Keratinocyte (primary cell): ENCODE data around the gene ZMIZ1. TPM values are rescaled to one million over a fixed set of nuclear protein-coding genes. Genes with fewer than 3 reads are reported as not detected.

Experiments used
- DNase-seq: peaks from one replicate; pipeline ENCODE4 v3.0.0-alpha.2; 2011; ENCODE audit warnings: low read depth, missing footprints, low spot score
- FAIRE-seq: peaks from 2 replicates; lab custom pipeline; 2011; peaks lifted over from hg19 to GRCh38; lab: Jason Lieb, UNC
- H2AFZ ChIP-seq: 2 replicates; pipeline ENCODE4 v1.6.0; 2012; ENCODE audit warnings: low read length, control low read depth, inconsistent platforms; ENCODE audit not compliant: control insufficient read depth
- H3K27ac ChIP-seq: 2 replicates; pipeline ENCODE4 v1.5.1; 2011; ENCODE audit warnings: low read length; ENCODE audit not compliant: control insufficient read depth, insufficient read depth
- H3K27me3 ChIP-seq: 3 replicates; pipeline ENCODE4 v1.6.0; 2011; ENCODE audit warnings: low read length; ENCODE audit not compliant: control insufficient read depth, insufficient read depth; ENCODE audit errors: extremely low read depth
- H3K36me3 ChIP-seq, 2 experiments: 2 replicates in 1 of 2; 3 replicates in 1 of 2; pipeline ENCODE4 v1.5.1; 2011; ENCODE audit warnings: low read length in 2 of 2, mild to moderate bottlenecking in 1 of 2; ENCODE audit not compliant: control insufficient read depth in 2 of 2, insufficient read depth in 2 of 2; ENCODE audit errors: extremely low read depth in 1 of 2
- H3K4me1 ChIP-seq: 3 replicates; pipeline ENCODE4 v1.5.1; 2011; ENCODE audit warnings: low read length; ENCODE audit not compliant: control insufficient read depth, insufficient read depth; ENCODE audit errors: extremely low read depth
- H3K4me2 ChIP-seq: 3 replicates; pipeline ENCODE4 v1.6.0; 2011; ENCODE audit warnings: low read depth, low read length; ENCODE audit not compliant: control insufficient read depth, insufficient read depth; ENCODE audit errors: extremely low read depth
- H3K4me3 ChIP-seq, 3 experiments: fragments of 200-600 bp in 1 of 3; sonication (generic) in 1 of 3; 2 replicates in 2 of 3; 3 replicates in 1 of 3; pipeline ENCODE4 v1.5.1; 2011 to 2016; ENCODE audit warnings: low read length in 3 of 3, mild to moderate bottlenecking in 3 of 3, control low read depth in 2 of 3, inconsistent platforms in 1 of 3, low read depth in 1 of 3, mixed read lengths in 1 of 3, mixed run types in 1 of 3, moderate library complexity in 1 of 3; ENCODE audit not compliant: control insufficient read depth in 2 of 3, insufficient read depth in 2 of 3; ENCODE audit errors: extremely low read depth in 1 of 3
- H3K79me2 ChIP-seq: 2 replicates; pipeline ENCODE4 v1.6.0; 2012; ENCODE audit warnings: low read length; ENCODE audit not compliant: control insufficient read depth, insufficient read depth
- H3K9ac ChIP-seq: 3 replicates; pipeline ENCODE4 v1.6.0; 2011; ENCODE audit warnings: low read length; ENCODE audit not compliant: control insufficient read depth, insufficient read depth; ENCODE audit errors: extremely low read depth
- H3K9me1 ChIP-seq: 3 replicates; pipeline ENCODE4 v1.6.0; 2011; ENCODE audit warnings: low read length; ENCODE audit not compliant: control insufficient read depth, insufficient read depth; ENCODE audit errors: extremely low read depth
- H3K9me3 ChIP-seq: 2 replicates; pipeline ENCODE4 v1.5.1; 2012; ENCODE audit warnings: low read depth, low read length; ENCODE audit not compliant: control insufficient read depth
- H4K20me1 ChIP-seq: 3 replicates; pipeline ENCODE4 v1.6.0; 2011; ENCODE audit warnings: low read length; ENCODE audit not compliant: control insufficient read depth, insufficient read depth; ENCODE audit errors: extremely low read depth
- EZH2 ChIP-seq: IDR thresholded peaks from one replicate; pipeline ENCODE4 v1.6.1; 2012; ENCODE audit warnings: inconsistent platforms, mild to moderate bottlenecking, low read length, moderate library complexity
- dilution Hi-C: fragments of 300-500 bp; cut with MboI; formaldehyde crosslinking; loops from one replicate; pipeline ENCODE4 v1.7.0; 2020; ENCODE audit warnings: low sequenced_read_pairs; ENCODE audit not compliant: extremely low pct_ligation_motif_present
- polyA plus RNA-seq, 5 experiments: library from polyadenylated mRNA; depleted of rRNA in 3 of 5; stranded (reverse) in 3 of 5; stranded (forward) in 1 of 5; unstranded in 1 of 5; fragments of >200 nt; gene quantifications; 1 replicate in 1 of 5; 2 replicates in 3 of 5; 3 replicates in 1 of 5; pipeline versions ENCODE4 v1.2.1 to v1.2.3, GENCODE V29; 2011 to 2012; ENCODE audit warnings: missing spikeins in 2 of 5, low read depth in 1 of 5, low replicate concordance in 1 of 5
- TF ChIP-seq, protein P1 (sequence below), 3 experiments: IDR thresholded peaks in 1 of 3; conservative IDR thresholded peaks in 1 of 3; optimal IDR thresholded peaks in 1 of 3; 2 replicates in 2 of 3; 3 replicates in 1 of 3; pipeline versions ENCODE3 to v1.5.1; 2011; ENCODE audit warnings: low read length in 3 of 3, mild to moderate bottlenecking in 3 of 3, moderate library complexity in 2 of 3, control low read depth in 1 of 3, inconsistent platforms in 1 of 3; ENCODE audit not compliant: insufficient read depth in 2 of 3; ENCODE audit errors: extremely low read depth in 1 of 3

The ZMIZ1 gene
- polyA plus RNA-seq, 1 donor (not counting 4 experiments of a cell fraction or from before 2014, with no cell fraction given), result 1.8 TPM

DNA sequence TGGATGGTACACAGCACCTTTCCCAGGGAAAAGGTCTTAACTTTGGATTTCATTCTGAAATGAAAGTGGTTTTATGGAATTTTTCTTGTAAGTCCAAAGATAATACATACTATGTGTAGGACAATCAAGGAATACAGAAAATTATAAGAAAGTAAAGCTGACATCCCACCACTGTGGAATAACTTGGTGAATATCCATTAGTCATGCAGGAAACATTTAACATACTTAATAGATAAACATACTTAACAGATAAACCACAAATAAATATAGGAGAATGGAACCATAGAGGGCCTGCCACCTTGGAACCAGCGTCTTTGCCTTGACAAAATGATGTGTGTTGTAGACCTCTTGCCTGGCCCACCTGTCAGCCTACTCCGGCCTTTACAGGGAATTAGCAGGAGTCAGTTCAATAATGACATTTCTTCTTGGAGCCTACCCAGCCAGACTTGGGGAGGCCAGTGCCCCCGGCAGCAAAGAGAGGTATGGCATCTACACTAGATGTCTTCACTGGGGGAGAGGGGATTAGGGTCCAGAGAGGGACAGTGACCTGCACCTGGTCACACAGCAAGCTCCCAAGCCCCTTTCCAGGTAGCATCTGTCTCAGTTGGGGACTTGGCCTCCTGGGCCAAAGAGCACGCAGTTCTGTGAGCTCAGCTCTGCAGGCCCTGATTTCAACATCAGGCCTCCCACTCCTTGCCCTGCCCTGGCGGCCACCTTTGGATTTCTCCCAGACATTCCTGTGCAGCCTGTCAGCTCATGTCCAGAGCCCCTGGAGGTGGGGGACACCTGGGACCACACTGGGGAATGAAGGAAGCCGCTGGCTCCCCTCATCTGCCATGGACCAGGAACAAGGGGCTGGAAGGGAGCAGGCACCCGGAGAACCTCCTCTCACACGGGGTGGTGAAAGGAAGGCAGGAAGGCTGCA is 165.9 kb downstream of the ZMIZ1 start:
- no peaks in the 10 kb centered on the region for H3K36me3 ChIP-seq
- no peak overlapping the region for H3K4me2 ChIP-seq
- H3K9me1 ChIP-seq, result no peaks in the 10 kb centered on the region
- no peak overlapping the region for H3K27ac ChIP-seq
- H3K27me3 ChIP-seq, result no peaks in the 10 kb centered on the region
- H3K79me2 ChIP-seq, result no peaks in the 10 kb centered on the region
- no peak overlapping the region for H3K4me3 ChIP-seq
- peaks cover 37% of the 10 kb centered on the region for H3K4me1 ChIP-seq
- FAIRE-seq, result peak; percentile 26
- no peak overlapping the region for H2AFZ ChIP-seq
- no peaks in the 10 kb centered on the region for H3K9me3 ChIP-seq
- no peak overlapping the region for H3K9ac ChIP-seq
- dilution Hi-C loops, result no loop called here
- TF ChIP-seq EZH2, result no peak
- TF ChIP-seq, protein P1, sequence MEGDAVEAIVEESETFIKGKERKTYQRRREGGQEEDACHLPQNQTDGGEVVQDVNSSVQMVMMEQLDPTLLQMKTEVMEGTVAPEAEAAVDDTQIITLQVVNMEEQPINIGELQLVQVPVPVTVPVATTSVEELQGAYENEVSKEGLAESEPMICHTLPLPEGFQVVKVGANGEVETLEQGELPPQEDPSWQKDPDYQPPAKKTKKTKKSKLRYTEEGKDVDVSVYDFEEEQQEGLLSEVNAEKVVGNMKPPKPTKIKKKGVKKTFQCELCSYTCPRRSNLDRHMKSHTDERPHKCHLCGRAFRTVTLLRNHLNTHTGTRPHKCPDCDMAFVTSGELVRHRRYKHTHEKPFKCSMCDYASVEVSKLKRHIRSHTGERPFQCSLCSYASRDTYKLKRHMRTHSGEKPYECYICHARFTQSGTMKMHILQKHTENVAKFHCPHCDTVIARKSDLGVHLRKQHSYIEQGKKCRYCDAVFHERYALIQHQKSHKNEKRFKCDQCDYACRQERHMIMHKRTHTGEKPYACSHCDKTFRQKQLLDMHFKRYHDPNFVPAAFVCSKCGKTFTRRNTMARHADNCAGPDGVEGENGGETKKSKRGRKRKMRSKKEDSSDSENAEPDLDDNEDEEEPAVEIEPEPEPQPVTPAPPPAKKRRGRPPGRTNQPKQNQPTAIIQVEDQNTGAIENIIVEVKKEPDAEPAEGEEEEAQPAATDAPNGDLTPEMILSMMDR (optimal IDR thresholded peaks at IDR 0.05 in 1 of 3, IDR thresholded peaks at IDR 0.05 in 1 of 3, conservative IDR thresholded peaks at IDR 0.05 in 1 of 3; ENCODE audit: extremely low read depth in 1 of 3, insufficient read depth in 2 of 3, low read length in 3 of 3), result peak in 1 of 3 experiments; percentile 7
- no peaks in the 10 kb centered on the region for H4K20me1 ChIP-seq
- no peak for DNase-seq

DNA sequence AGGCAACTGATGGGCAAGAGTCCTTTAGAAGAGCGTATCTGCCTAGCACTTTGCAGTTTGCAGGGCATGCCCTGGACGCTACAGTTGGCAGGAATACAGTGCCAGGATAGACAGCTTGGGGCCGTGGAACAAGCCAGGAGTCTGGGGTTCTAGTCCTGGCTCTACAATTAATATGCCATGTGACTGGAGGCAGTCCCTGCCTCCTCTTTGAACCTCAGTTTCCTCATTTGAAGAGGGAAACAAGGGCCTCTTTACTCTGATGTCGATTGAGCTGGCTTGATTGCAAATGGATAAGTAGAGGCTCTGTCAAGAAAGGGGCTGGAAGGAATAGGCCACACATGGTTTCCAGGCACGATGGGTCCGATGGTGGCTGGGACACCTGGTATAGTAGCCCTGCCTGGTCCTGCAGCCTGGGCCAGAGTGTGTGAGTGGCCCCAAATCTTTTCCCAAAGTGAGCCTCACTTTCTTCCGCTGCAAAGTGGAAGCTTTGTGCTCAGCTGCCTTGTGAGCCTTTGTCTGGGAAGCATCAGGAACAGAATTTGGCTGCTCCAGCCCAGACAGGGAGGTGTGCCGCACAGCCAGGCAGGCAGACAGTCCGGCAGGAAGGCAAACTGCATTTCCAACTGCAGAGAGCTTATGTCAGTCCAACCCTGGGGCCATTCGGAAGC is 167.1 kb downstream of the ZMIZ1 start:
- Histone ChIP-seq H3K9ac (no peak overlapping the region), H3K27ac (no peak overlapping the region), H3K27me3 (no peaks in the 10 kb centered on the region), H3K9me1 (no peaks in the 10 kb centered on the region), H3K4me1 (peaks cover 38% of the 10 kb centered on the region), H3K36me3 (no peaks in the 10 kb centered on the region), H3K79me2 (no peaks in the 10 kb centered on the region), H3K4me2 (no peak overlapping the region), H3K9me3 (no peaks in the 10 kb centered on the region), H3K4me3 (no peak overlapping the region), H4K20me1 (no peaks in the 10 kb centered on the region), H2AFZ (no peak overlapping the region)
- TF ChIP-seq, protein P1 (optimal IDR thresholded peaks at IDR 0.05 in 1 of 3, IDR thresholded peaks at IDR 0.05 in 1 of 3, conservative IDR thresholded peaks at IDR 0.05 in 1 of 3; ENCODE audit: extremely low read depth in 1 of 3, insufficient read depth in 2 of 3, low read length in 3 of 3), result no peak
- no peak for TF ChIP-seq EZH2
- DNase-seq (no peak), FAIRE-seq (no peak)
- dilution Hi-C loops, result no loop called here
